GM12891 (cell line): ENCODE results near the gene SLC25A17.

Experiments used
- PAX5 ChIP-seq: IDR thresholded peaks from 2 replicates; pipeline ENCODE4 v1.6.1; 2011; ENCODE audit warnings: low read length, moderate library complexity, mild to moderate bottlenecking; ENCODE audit not compliant: insufficient read depth, severe bottlenecking
- POLR2A ChIP-seq: IDR thresholded peaks from 2 replicates; pipeline ENCODE4 v1.6.1; 2011; ENCODE audit warnings: low read depth, low read length, control low read depth
- POLR2AphosphoS5 ChIP-seq: IDR thresholded peaks from 2 replicates; pipeline ENCODE4 v1.6.1; 2011; ENCODE audit warnings: low read depth, low read length, control low read depth
- SPI1 ChIP-seq: IDR thresholded peaks from 2 replicates; pipeline ENCODE4 v1.6.1; 2011; ENCODE audit warnings: low read depth, low read length, control low read depth
- TAF1 ChIP-seq: IDR thresholded peaks from 2 replicates; pipeline ENCODE4 v1.6.1; 2011; ENCODE audit warnings: low read depth, low read length, control low read depth

DNA sequence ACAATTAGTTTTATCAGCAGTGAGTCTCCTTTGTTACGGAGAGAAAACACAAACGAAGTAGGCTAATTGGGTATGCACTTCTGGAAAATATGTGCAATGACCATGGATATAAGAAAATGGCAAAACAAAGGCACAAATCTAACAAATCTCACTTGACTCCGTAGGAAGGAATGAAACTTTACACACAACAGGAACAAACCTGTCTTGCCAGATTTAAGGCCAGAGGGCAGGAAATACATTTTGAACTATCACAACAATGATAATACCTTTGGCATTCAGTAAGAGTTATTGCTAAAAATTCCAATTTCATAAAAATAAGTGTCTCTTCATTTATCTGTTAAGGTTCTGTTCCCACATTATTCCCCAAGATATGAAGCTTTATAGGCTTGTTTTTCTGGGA, 36.6 kb downstream of the SLC25A17 start:
- TF ChIP-seq POLR2A, result no peak
- no peak for TF ChIP-seq POLR2AphosphoS5
- no peak for TF ChIP-seq TAF1
- TF ChIP-seq PAX5, result no peak
- TF ChIP-seq SPI1, result no peak
